ENCODE results near the gene WDR7.
A peak's percentile ranks its signal among the peaks of the same experiment; 100 is the strongest.

The WDR7 gene

DNA sequence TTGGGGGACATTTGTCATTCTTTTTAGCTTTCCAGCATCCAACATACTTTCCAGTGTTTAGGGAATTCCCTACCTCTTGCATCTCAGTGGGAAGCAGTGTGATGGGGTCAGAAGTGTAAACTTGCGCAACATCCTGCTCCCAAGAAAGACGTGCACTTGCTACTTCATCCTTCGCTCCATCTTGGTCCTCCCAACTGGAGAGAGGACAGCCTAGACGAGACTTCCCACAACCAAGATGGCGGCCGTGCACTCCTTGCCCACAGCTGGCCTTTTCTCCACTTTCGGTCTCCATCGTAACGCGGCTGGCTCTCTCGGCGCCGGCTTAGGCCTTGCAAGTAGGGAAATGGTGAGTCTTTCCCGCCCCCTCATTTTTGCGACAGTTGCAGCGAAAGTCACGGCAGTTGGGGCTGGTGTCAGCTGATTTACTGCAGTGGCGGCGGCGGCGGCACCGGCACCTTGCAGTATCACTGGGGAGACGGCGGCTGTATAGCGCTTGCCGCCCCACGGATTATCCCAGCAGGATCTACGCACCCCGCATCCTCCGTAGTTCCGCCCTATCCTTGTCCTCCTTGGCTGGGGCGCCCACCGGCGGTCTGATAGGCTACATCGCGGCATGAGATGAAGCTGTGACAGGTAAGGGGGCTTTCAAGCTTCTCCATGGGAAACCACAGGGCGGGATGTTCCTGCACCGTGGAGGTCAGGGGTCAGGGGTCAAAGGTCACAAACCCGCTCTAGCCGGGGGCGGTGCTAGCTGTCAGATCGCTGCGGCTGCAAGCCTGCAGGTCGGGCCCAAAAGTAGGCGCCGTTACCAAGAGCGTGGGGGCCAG is at the start of gene WDR7:
Gene WDR7 (plus strand): TSS at position 416 of the 827 bp plus-strand sequence. CDS start 21,157 bp downstream, outside the sequence.
- peak within 1 kb of the TSS; percentile 64 to 86 for H3K9ac ChIP-seq (ENCODE audit: low read depth in 1 of 2, low read length in 2 of 2)
- H3K4me1 ChIP-seq (ENCODE audit: control insufficient read depth in 1 of 2, insufficient read depth in 2 of 2, low read length in 2 of 2), result peaks cover 7 to 20% of the 10 kb centered on the region in 2 donors
- no peaks in the 10 kb centered on the region for H3K9me3 ChIP-seq (ENCODE audit: control insufficient read depth in 1 of 2, low read length in 2 of 2)
- H3K27me3 ChIP-seq (ENCODE audit: control insufficient read depth in 1 of 2, insufficient read depth in 2 of 2, low read length in 2 of 2), result no peaks in the 10 kb centered on the region
- H3K4me3 ChIP-seq (ENCODE audit: low read depth in 1 of 2, low read length in 2 of 2), result peak within 1 kb of the TSS; percentile 87 to 97
- peak within 1 kb of the TSS; percentile 83 for H3K27ac ChIP-seq (ENCODE audit: low read depth, low read length)
- no peaks in the 10 kb centered on the region for H3K36me3 ChIP-seq (ENCODE audit: control insufficient read depth in 1 of 2, insufficient read depth in 2 of 2, low read length in 2 of 2)

DNA sequence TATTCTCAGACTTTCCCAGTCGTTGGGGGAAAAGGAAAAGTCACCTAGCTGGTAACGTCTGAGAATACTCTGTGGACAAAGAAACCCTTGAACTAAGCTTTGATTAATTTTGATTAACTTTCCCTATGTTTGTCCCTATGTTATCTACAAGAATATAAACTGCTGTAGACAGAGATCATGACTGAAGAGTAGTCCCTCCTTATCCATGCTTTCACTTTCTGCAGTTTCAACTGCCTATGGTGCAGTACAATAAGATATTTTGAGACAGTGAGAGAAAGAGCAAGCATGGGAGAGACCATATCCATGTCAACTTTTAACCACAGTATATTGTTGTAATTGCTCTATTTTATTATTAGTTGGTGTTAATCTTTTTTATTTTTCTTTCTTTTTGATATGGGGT is 44.5 kb upstream of the WDR7 start:
- H3K9me3 ChIP-seq (ENCODE audit: control insufficient read depth in 1 of 2, low read length in 2 of 2), result no peaks in the 10 kb centered on the region
- no peak overlapping the region for H3K4me3 ChIP-seq (ENCODE audit: low read depth in 1 of 2, low read length in 2 of 2)
- peaks cover 22 to 42% of the 10 kb centered on the region in 2 donors for H3K36me3 ChIP-seq (ENCODE audit: control insufficient read depth in 1 of 2, insufficient read depth in 2 of 2, low read length in 2 of 2)
- no peaks in the 10 kb centered on the region for H3K4me1 ChIP-seq (ENCODE audit: control insufficient read depth in 1 of 2, insufficient read depth in 2 of 2, low read length in 2 of 2)
- H3K27ac ChIP-seq (ENCODE audit: low read depth, low read length), result no peak overlapping the region
- no peaks in the 10 kb centered on the region for H3K27me3 ChIP-seq (ENCODE audit: control insufficient read depth in 1 of 2, insufficient read depth in 2 of 2, low read length in 2 of 2)
- H3K9ac ChIP-seq (ENCODE audit: low read depth in 1 of 2, low read length in 2 of 2), result no peak overlapping the region

DNA sequence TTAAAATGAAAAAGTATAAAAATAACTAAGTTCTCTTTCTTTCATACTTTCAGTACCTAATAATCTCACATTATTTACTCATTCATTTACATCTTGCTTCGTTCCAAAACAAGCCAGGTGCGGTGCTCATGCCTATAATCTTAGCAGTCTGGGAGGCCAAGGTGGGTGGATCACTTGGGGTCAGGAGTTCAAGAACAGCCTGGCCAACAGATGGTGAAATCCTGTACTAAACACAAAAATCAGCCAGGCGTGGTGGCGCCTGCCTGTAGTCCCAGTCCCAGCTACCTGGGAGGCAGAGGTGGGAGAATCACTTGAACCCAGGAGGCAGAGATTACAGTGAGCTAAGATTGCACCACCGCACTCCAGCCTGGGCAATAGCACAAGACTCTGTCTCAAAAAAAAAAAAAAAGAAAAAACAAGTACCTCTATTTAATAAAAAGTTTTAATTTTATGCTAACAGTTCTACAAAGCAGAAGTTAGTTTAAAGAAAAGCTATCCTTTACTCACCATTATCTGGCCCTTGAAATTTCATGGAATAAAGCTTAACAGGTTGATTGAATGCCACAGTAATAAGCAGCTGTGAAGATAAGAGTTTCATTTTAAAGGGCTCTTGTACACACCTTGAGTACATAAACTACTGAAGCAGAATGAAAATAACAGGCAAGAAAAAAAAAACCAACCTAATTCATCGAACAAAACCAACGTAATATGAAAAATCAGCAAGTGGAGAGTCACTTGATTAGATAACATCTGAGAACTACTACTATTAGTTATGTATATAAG is 35.2 kb upstream of the WDR7 start:
- no peaks in the 10 kb centered on the region for H3K9me3 ChIP-seq (ENCODE audit: control insufficient read depth in 1 of 2, low read length in 2 of 2)
- H3K36me3 ChIP-seq (ENCODE audit: control insufficient read depth in 1 of 2, insufficient read depth in 2 of 2, low read length in 2 of 2), result peaks cover 14 to 39% of the 10 kb centered on the region in 2 donors
- no peak overlapping the region for H3K9ac ChIP-seq (ENCODE audit: low read depth in 1 of 2, low read length in 2 of 2)
- peaks cover 0 to 4% of the 10 kb centered on the region in 2 donors for H3K4me1 ChIP-seq (ENCODE audit: control insufficient read depth in 1 of 2, insufficient read depth in 2 of 2, low read length in 2 of 2)
- no peak overlapping the region for H3K4me3 ChIP-seq (ENCODE audit: low read depth in 1 of 2, low read length in 2 of 2)
- no peak overlapping the region for H3K27ac ChIP-seq (ENCODE audit: low read depth, low read length)
- H3K27me3 ChIP-seq (ENCODE audit: control insufficient read depth in 1 of 2, insufficient read depth in 2 of 2, low read length in 2 of 2), result no peaks in the 10 kb centered on the region

DNA sequence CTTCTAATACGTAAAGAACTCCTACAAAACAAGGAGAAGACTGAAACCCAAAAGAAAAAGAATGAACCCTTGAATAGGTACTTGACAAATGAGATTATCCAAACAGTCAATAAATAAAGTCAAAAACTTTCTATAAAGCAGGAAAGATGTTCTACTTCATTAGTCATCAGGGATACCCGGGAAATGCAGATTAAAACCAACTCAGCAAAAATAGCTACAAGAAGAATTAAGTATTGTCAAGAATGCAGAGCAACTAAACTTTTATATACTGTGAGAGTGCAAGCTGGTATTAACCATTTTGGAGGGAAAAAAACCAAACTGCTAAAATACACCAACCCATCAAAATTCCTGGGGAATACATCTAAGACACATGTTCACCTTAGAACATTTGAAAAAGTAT is 23.2 kb upstream of the WDR7 start:
- Histone ChIP-seq H3K27ac (ENCODE audit: low read depth, low read length) (no peak overlapping the region), H3K4me3 (ENCODE audit: low read depth in 1 of 2, low read length in 2 of 2) (no peak overlapping the region), H3K4me1 (ENCODE audit: control insufficient read depth in 1 of 2, insufficient read depth in 2 of 2, low read length in 2 of 2) (peaks cover 13 to 21% of the 10 kb centered on the region in 2 donors), H3K36me3 (ENCODE audit: control insufficient read depth in 1 of 2, insufficient read depth in 2 of 2, low read length in 2 of 2) (peaks cover 0 to 11% of the 10 kb centered on the region in 2 donors), H3K9ac (ENCODE audit: low read depth in 1 of 2, low read length in 2 of 2) (no peak overlapping the region), H3K9me3 (ENCODE audit: control insufficient read depth in 1 of 2, low read length in 2 of 2) (no peaks in the 10 kb centered on the region), H3K27me3 (ENCODE audit: control insufficient read depth in 1 of 2, insufficient read depth in 2 of 2, low read length in 2 of 2) (no peaks in the 10 kb centered on the region)

DNA sequence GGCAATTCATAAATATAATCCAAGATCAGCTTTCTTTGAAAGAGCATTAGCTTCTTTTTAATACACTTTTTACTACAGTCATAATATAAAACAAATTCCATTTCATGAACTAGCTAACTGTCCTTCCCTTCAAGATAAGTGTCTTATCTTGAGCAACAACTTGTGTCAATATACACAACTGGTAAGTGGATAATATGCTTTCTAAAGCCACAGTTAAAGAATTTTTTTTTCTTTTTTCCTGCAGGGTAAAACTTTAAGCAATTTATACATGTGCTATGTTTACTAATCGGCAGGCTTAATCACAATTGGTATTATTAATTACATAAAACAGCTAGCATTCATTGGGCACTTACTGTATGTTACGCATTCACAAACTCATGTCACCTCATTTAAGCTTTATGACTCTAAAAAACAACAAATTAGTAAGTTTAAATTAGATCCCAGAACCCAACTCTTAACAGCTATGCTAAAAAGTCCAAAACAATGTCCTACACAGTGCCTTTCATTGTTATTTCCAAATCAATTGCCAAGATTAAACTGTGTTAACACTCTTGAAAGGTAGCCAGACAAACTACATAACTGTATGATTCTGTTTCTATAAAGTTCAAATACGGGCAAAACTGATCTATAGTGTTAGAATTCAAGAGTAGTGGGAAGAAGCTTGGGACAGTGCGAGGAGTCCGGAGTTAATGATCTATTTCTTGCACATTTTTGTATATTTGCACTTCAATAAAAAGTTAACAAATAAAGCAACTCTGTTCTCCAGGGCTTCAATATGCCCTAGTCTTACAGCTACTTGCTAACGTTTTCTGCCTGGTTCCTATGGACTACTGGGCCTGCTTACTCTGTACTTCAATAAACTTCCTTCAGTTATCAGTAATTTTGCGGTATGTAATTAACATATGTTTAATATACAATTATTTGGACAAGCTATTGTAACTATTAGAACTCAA is 18.8 kb upstream of the WDR7 start:
- no peak overlapping the region for H3K9ac ChIP-seq (ENCODE audit: low read depth in 1 of 2, low read length in 2 of 2)
- H3K9me3 ChIP-seq (ENCODE audit: control insufficient read depth in 1 of 2, low read length in 2 of 2), result no peaks in the 10 kb centered on the region
- peaks cover 0 to 4% of the 10 kb centered on the region in 2 donors for H3K36me3 ChIP-seq (ENCODE audit: control insufficient read depth in 1 of 2, insufficient read depth in 2 of 2, low read length in 2 of 2)
- H3K4me3 ChIP-seq (ENCODE audit: low read depth in 1 of 2, low read length in 2 of 2), result no peak overlapping the region
- peaks cover 14 to 34% of the 10 kb centered on the region in 2 donors for H3K4me1 ChIP-seq (ENCODE audit: control insufficient read depth in 1 of 2, insufficient read depth in 2 of 2, low read length in 2 of 2)
- no peak overlapping the region for H3K27ac ChIP-seq (ENCODE audit: low read depth, low read length)
- H3K27me3 ChIP-seq (ENCODE audit: control insufficient read depth in 1 of 2, insufficient read depth in 2 of 2, low read length in 2 of 2), result no peaks in the 10 kb centered on the region

DNA sequence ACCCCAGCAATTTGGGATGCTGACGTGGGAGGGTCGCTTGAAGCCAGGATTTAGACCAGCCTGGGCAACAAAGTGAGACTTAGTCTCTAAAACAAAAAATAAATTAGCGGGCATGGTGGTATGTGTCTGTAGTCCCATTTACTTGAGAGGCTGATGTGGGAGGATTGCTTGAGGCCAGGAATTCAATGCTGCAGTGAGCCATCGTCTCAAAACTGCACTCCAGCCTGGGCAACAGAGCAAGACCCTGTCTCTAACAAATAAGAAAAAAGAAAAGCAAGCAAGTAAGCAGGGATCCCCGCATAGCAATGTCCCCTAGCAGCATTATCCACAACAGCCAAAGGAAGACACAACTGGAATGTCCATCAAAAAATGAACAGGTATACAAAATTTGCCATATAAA is 16.2 kb upstream of the WDR7 start:
- Histone ChIP-seq H3K27ac (ENCODE audit: low read depth, low read length) (no peak overlapping the region), H3K36me3 (ENCODE audit: control insufficient read depth in 1 of 2, insufficient read depth in 2 of 2, low read length in 2 of 2) (peaks cover 0 to 4% of the 10 kb centered on the region in 2 donors), H3K27me3 (ENCODE audit: control insufficient read depth in 1 of 2, insufficient read depth in 2 of 2, low read length in 2 of 2) (no peaks in the 10 kb centered on the region), H3K9ac (ENCODE audit: low read depth in 1 of 2, low read length in 2 of 2) (no peak overlapping the region), H3K9me3 (ENCODE audit: control insufficient read depth in 1 of 2, low read length in 2 of 2) (no peaks in the 10 kb centered on the region), H3K4me3 (ENCODE audit: low read depth in 1 of 2, low read length in 2 of 2) (no peak overlapping the region), H3K4me1 (ENCODE audit: control insufficient read depth in 1 of 2, insufficient read depth in 2 of 2, low read length in 2 of 2) (peaks cover 14 to 33% of the 10 kb centered on the region in 2 donors)

DNA sequence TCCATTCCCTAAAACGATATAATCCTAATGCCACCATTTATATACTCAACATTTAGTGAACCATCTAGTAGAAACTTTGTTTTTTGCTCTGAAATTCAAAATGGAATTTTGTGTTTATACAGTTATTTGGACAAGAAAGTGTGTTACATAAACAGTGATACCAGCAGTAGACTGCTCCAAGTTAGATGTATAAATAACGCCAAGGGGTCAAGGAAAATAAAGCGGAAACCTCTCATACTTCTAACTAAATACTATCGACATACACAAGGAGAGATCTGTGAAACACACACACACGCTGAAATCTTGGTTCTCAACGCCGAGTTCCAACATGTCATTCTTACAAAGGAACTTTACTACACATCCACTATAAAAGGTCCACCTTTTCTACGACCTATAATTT is 14.0 kb upstream of the WDR7 start:
- Histone ChIP-seq H3K4me3 (ENCODE audit: low read depth in 1 of 2, low read length in 2 of 2) (peak overlapping the region; percentile 88 to 95), H3K27me3 (ENCODE audit: control insufficient read depth in 1 of 2, insufficient read depth in 2 of 2, low read length in 2 of 2) (no peaks in the 10 kb centered on the region), H3K9ac (ENCODE audit: low read depth in 1 of 2, low read length in 2 of 2) (peak overlapping the region; percentile 83 to 96), H3K36me3 (ENCODE audit: control insufficient read depth in 1 of 2, insufficient read depth in 2 of 2, low read length in 2 of 2) (peaks cover 0 to 4% of the 10 kb centered on the region in 2 donors), H3K4me1 (ENCODE audit: control insufficient read depth in 1 of 2, insufficient read depth in 2 of 2, low read length in 2 of 2) (peaks cover 8 to 28% of the 10 kb centered on the region in 2 donors), H3K27ac (ENCODE audit: low read depth, low read length) (no peak overlapping the region), H3K9me3 (ENCODE audit: control insufficient read depth in 1 of 2, low read length in 2 of 2) (no peaks in the 10 kb centered on the region)

DNA sequence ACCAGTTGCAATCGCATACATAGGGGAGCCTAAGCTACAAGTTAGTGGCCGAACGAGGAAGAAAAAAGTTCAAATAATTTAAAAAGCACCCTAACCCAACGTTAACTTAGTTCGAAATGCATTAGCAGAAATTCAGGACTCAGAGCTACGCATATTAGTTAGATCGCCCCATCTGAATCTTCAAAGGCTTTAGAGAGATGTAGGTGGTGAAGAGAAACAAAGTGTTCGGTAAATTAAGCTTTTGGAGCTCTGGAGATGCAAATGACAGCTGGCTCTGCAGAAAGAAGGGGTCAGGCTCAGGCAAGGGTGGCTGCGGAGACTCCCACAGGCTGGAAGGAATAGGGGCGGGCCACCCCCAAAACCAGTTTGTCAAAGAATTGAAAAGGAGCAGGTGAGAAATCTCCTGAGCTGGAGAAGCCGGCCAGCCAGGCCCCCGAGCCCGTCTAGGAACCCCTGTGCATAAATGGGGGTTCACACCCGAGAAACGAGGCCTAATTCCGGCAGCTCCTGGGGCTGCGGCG is 13.4 kb upstream of the WDR7 start:
- no peaks in the 10 kb centered on the region for H3K27me3 ChIP-seq (ENCODE audit: control insufficient read depth in 1 of 2, insufficient read depth in 2 of 2, low read length in 2 of 2)
- peak overlapping the region; percentile 92 for H3K27ac ChIP-seq (ENCODE audit: low read depth, low read length)
- peaks cover 3 to 22% of the 10 kb centered on the region in 2 donors for H3K4me1 ChIP-seq (ENCODE audit: control insufficient read depth in 1 of 2, insufficient read depth in 2 of 2, low read length in 2 of 2)
- H3K9me3 ChIP-seq (ENCODE audit: control insufficient read depth in 1 of 2, low read length in 2 of 2), result no peaks in the 10 kb centered on the region
- peak overlapping the region; percentile 88 to 95 for H3K4me3 ChIP-seq (ENCODE audit: low read depth in 1 of 2, low read length in 2 of 2)
- peaks cover 0 to 4% of the 10 kb centered on the region in 2 donors for H3K36me3 ChIP-seq (ENCODE audit: control insufficient read depth in 1 of 2, insufficient read depth in 2 of 2, low read length in 2 of 2)
- H3K9ac ChIP-seq (ENCODE audit: low read depth in 1 of 2, low read length in 2 of 2), result peak overlapping the region; percentile 83 to 96

GRCh38 chr18:56638232-56639103 is 12.7 kb upstream of the WDR7 start, which contains the start of gene TXNL1:
Gene TXNL1 (minus strand): TSS chr18:56638592. CDS start chr18:56638440, 152 bp downstream.
- Histone ChIP-seq H3K27ac (ENCODE audit: low read depth, low read length) (peak within 1 kb of the TSS; percentile 92), H3K9ac (ENCODE audit: low read depth in 1 of 2, low read length in 2 of 2) (peak within 1 kb of the TSS; percentile 83 to 96), H3K36me3 (ENCODE audit: control insufficient read depth in 1 of 2, insufficient read depth in 2 of 2, low read length in 2 of 2) (peaks cover 0 to 4% of the 10 kb centered on the region in 2 donors), H3K27me3 (ENCODE audit: control insufficient read depth in 1 of 2, insufficient read depth in 2 of 2, low read length in 2 of 2) (no peaks in the 10 kb centered on the region), H3K4me3 (ENCODE audit: low read depth in 1 of 2, low read length in 2 of 2) (peak within 1 kb of the TSS; percentile 88 to 95), H3K9me3 (ENCODE audit: control insufficient read depth in 1 of 2, low read length in 2 of 2) (no peaks in the 10 kb centered on the region), H3K4me1 (ENCODE audit: control insufficient read depth in 1 of 2, insufficient read depth in 2 of 2, low read length in 2 of 2) (peaks cover 0 to 22% of the 10 kb centered on the region in 2 donors)
